ENCODE data around the gene ARID1A. TPM values are rescaled to one million over a fixed set of nuclear protein-coding genes. Genes with fewer than 3 reads are reported as not detected.

The ARID1A gene
- total RNA-seq, 4 donors from 2014 or later = 53.3 to 77.2 (median 54.9) TPM

- WGBS, 2 donors = 0 to 1% methylated on average over 19 of the region's 19 CpGs
- intact Hi-C loops (cut with DNase I; ENCODE audit: low total_unique reads) = loop anchor here (10.0 kb wide), 1 partner anchor 94 kb away; the partner anchor contains the start of gene ARID1A
- DNase-seq (ENCODE audit: low spot score in 2 of 2) = peak; percentile 87 to 97
- H3K4me3 ChIP-seq (ENCODE audit: low read depth, poor library complexity, severe bottlenecking) = peak overlapping the region; percentile 69
- TF ChIP-seq POLR2A (IDR thresholded peaks at IDR 0.05) (no peak), CTCF (IDR thresholded peaks at IDR 0.05) (peak in 1 of 3 donors; percentile 81)
Observed at GRCh38 chr1:26788836-26789611, 93.2 kb downstream of the ARID1A start.

GRCh38 chr1:26789612-26789865 is 93.7 kb downstream of the ARID1A start:
- no peak overlapping the region for H3K4me3 ChIP-seq (ENCODE audit: low read depth, poor library complexity, severe bottlenecking)
- WGBS, 2 donors = 56 to 61% methylated on average over 3 of the region's 3 CpGs
- DNase-seq (ENCODE audit: low spot score in 2 of 2) = no peak
- no peak for TF ChIP-seq CTCF (IDR thresholded peaks at IDR 0.05)
- TF ChIP-seq POLR2A (IDR thresholded peaks at IDR 0.05) = no peak
- intact Hi-C loops (cut with DNase I; ENCODE audit: low total_unique reads) = loop anchor here (10.0 kb wide), 1 partner anchor 95 kb away; the partner anchor contains the start of gene ARID1A

- TF ChIP-seq POLR2A (IDR thresholded peaks at IDR 0.05) = no peak
- TF ChIP-seq CTCF (IDR thresholded peaks at IDR 0.05) = no peak
- DNase-seq (ENCODE audit: low spot score in 2 of 2) = no peak
- H3K4me3 ChIP-seq (ENCODE audit: low read depth, poor library complexity, severe bottlenecking) = no peak overlapping the region
- intact Hi-C loops (cut with DNase I; ENCODE audit: low total_unique reads) = loop anchor here (5.0 to 10.0 kb wide), 2 partner anchors 95 to 188 kb away; partner anchors contain the start of gene ARID1A
- 51 to 55% methylated on average over 4 of the region's 4 CpGs for WGBS, 2 donors
Observed at GRCh38 chr1:26789931-26790330, 94.1 kb downstream of the ARID1A start.

- no peak overlapping the region for H3K4me3 ChIP-seq (ENCODE audit: low read depth, poor library complexity, severe bottlenecking)
- TF ChIP-seq POLR2A (IDR thresholded peaks at IDR 0.05) (no peak), CTCF (IDR thresholded peaks at IDR 0.05) (no peak)
- 61 to 65% methylated on average over 5 of the region's 5 CpGs for WGBS, 2 donors
- DNase-seq (ENCODE audit: low spot score in 2 of 2) = no peak
- intact Hi-C loops (cut with DNase I; ENCODE audit: low total_unique reads) = loop anchor here (5.0 kb wide), 1 partner anchor 188 kb away; no protein-coding TSS in a partner anchor
Observed at GRCh38 chr1:26790551-26790953, 94.7 kb downstream of the ARID1A start.

- DNase-seq (ENCODE audit: low spot score in 2 of 2) = no peak
- TF ChIP-seq POLR2A (IDR thresholded peaks at IDR 0.05) (no peak), CTCF (IDR thresholded peaks at IDR 0.05) (no peak)
- no peak overlapping the region for H3K4me3 ChIP-seq (ENCODE audit: low read depth, poor library complexity, severe bottlenecking)
- WGBS, 2 donors = 67 to 70% methylated on average over 6 of the region's 6 CpGs
- intact Hi-C loops (cut with DNase I; ENCODE audit: low total_unique reads) = loop anchor here (5.0 kb wide), 1 partner anchor 189 kb away; no protein-coding TSS in a partner anchor
Observed at GRCh38 chr1:26791148-26791547, 95.3 kb downstream of the ARID1A start.
